WERI-Rb-1 (cell line): ENCODE measurements around the gene EYS.

Experiments
- DNase-seq: peaks from one replicate; pipeline ENCODE4 v3.0.0-alpha.2; 2020
- H3K27ac ChIP-seq: fragments of 250-450 bp; sonication (Bioruptor Pico); 2 replicates; pipeline ENCODE4 v1.5.1; 2020; ENCODE audit warnings: mild to moderate bottlenecking, moderate library complexity
- H3K27me3 ChIP-seq: fragments of 250-450 bp; sonication (Bioruptor Pico); 2 replicates; pipeline ENCODE4 v1.5.1; 2021; ENCODE audit warnings: mild to moderate bottlenecking, low read depth, moderate library complexity; ENCODE audit not compliant: insufficient read depth, severe bottlenecking
- H3K36me3 ChIP-seq: fragments of 250-450 bp; sonication (Bioruptor Pico); 2 replicates; pipeline ENCODE4 v1.5.1; 2020; ENCODE audit warnings: mild to moderate bottlenecking, moderate library complexity
- H3K4me3 ChIP-seq: 2 replicates; pipeline ENCODE4 v1.5.1; 2011; ENCODE audit warnings: low read depth, mild to moderate bottlenecking, control low read depth, low read length
- H3K9me3 ChIP-seq: fragments of 250-450 bp; sonication (Bioruptor Pico); 2 replicates; pipeline ENCODE4 v1.5.1; 2021; ENCODE audit warnings: mild to moderate bottlenecking, moderate library complexity; ENCODE audit not compliant: severe bottlenecking
- CTCF ChIP-seq: IDR thresholded peaks from 2 replicates; pipeline ENCODE4 v1.5.1; 2011; ENCODE audit warnings: low read depth, mild to moderate bottlenecking, control low read depth, inconsistent platforms, low read length

EYS gene

GRCh38 chr6:63999613-64000012 lies 1707.4 kb downstream of the EYS start:
- no peak overlapping the region for H3K27ac ChIP-seq
- H3K36me3 ChIP-seq = no peaks in the 10 kb centered on the region
- no peaks in the 10 kb centered on the region for H3K27me3 ChIP-seq
- no peak overlapping the region for H3K4me3 ChIP-seq
- H3K9me3 ChIP-seq = no peaks in the 10 kb centered on the region
- no peak for DNase-seq
- TF ChIP-seq CTCF = no peak

- no peak overlapping the region for H3K4me3 ChIP-seq
- no peaks in the 10 kb centered on the region for H3K9me3 ChIP-seq
- no peak for TF ChIP-seq CTCF
- H3K27ac ChIP-seq = no peak overlapping the region
- DNase-seq = no peak
- H3K36me3 ChIP-seq = no peaks in the 10 kb centered on the region
- H3K27me3 ChIP-seq = no peaks in the 10 kb centered on the region
Observed at GRCh38 chr6:63998991-63999390, 1708.0 kb downstream of the EYS start.

GRCh38 chr6:63997734-63998133 lies 1709.3 kb downstream of the EYS start:
- no peak for TF ChIP-seq CTCF
- Histone ChIP-seq H3K9me3 (no peaks in the 10 kb centered on the region), H3K27ac (no peak overlapping the region), H3K36me3 (no peaks in the 10 kb centered on the region), H3K4me3 (no peak overlapping the region), H3K27me3 (no peaks in the 10 kb centered on the region)
- DNase-seq = no peak

- no peak for TF ChIP-seq CTCF
- Histone ChIP-seq H3K9me3 (no peaks in the 10 kb centered on the region), H3K27me3 (no peaks in the 10 kb centered on the region), H3K36me3 (no peaks in the 10 kb centered on the region), H3K4me3 (no peak overlapping the region), H3K27ac (no peak overlapping the region)
- no peak for DNase-seq
Observed at GRCh38 chr6:63997221-63997620, 1709.8 kb downstream of the EYS start.

GRCh38 chr6:63985223-63985622 lies 1721.8 kb downstream of the EYS start:
- no peak for TF ChIP-seq CTCF
- no peaks in the 10 kb centered on the region for H3K27me3 ChIP-seq
- H3K4me3 ChIP-seq = no peak overlapping the region
- H3K36me3 ChIP-seq = no peaks in the 10 kb centered on the region
- no peak overlapping the region for H3K27ac ChIP-seq
- no peaks in the 10 kb centered on the region for H3K9me3 ChIP-seq
- no peak for DNase-seq

GRCh38 chr6:63975699-63976098 lies 1731.3 kb downstream of the EYS start:
- Histone ChIP-seq H3K9me3 (no peaks in the 10 kb centered on the region), H3K27ac (no peak overlapping the region), H3K36me3 (no peaks in the 10 kb centered on the region), H3K4me3 (no peak overlapping the region), H3K27me3 (no peaks in the 10 kb centered on the region)
- no peak for TF ChIP-seq CTCF
- DNase-seq = no peak
